ENCODE measurements around the gene MSX1. TPM values are rescaled to one million over a fixed set of nuclear protein-coding genes. Genes with fewer than 3 reads are reported as not detected.

Gene MSX1
- total RNA-seq, 1 experiment from 2014 or later, result 59.9 TPM

DNA sequence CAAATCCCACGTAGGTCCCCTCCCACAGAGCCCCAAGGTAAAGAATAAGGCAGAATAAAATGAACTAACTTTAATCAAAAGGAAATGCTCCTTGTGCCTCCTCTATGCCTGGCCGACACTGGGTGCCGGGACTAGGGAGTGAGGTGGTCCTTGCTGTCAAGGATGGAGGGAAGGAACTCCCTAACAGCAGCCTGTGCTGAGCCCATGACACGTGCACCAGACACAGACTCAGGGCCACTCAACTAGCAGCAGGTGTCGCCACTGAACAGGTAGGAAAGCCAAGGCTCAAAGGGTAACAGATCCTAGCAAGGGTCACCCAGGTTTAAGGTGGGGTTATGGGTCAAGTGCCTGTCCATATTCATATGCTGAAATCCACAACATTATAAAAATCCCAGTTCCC, 29.2 kb downstream of the MSX1 start:
- H3K9me3 ChIP-seq (ENCODE audit: control insufficient read depth in 1 of 2, insufficient read depth in 1 of 2, low read depth in 1 of 2, low read length in 2 of 2), result no peaks in the 10 kb centered on the region
- POLR2A ChIA-PET, result no interaction called here
- no peak overlapping the region for H3K9ac ChIP-seq (ENCODE audit: low read length)
- H3K36me3 ChIP-seq (ENCODE audit: control insufficient read depth in 1 of 2, insufficient read depth in 2 of 2, low read length in 2 of 2), result no peaks in the 10 kb centered on the region
- no peaks in the 10 kb centered on the region for H3K9me2 ChIP-seq (ENCODE audit: insufficient read depth)
- H3K4me1 ChIP-seq (ENCODE audit: control insufficient read depth in 1 of 2, insufficient read depth in 2 of 2, low read length in 2 of 2), result no peaks in the 10 kb centered on the region
- RAD21 ChIA-PET (ENCODE audit: low non-redundant PET in 1 of 2, low total read pairs in 2 of 2, uncharacterized antibody in 2 of 2, unreplicated experiment in 2 of 2), result no interaction called here
- H3K4me2 ChIP-seq (ENCODE audit: low read length), result no peak overlapping the region
- BruUV-seq (replicated peaks), result no TSS peak
- TF ChIP-seq RAD21 (IDR thresholded peaks at IDR 0.05; ENCODE audit: low read depth) (no peak), FOSL1 (IDR thresholded peaks at IDR 0.05; ENCODE audit: low read depth) (no peak), EGR1 (IDR thresholded peaks at IDR 0.05; ENCODE audit: low read depth) (no peak), SIN3A (IDR thresholded peaks at IDR 0.05; ENCODE audit: low read depth) (no peak)
- TF ChIP-seq, protein P1, sequence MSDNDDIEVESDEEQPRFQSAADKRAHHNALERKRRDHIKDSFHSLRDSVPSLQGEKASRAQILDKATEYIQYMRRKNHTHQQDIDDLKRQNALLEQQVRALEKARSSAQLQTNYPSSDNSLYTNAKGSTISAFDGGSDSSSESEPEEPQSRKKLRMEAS (IDR thresholded peaks at IDR 0.05), result no peak
- TF ChIP-seq, protein P2, sequence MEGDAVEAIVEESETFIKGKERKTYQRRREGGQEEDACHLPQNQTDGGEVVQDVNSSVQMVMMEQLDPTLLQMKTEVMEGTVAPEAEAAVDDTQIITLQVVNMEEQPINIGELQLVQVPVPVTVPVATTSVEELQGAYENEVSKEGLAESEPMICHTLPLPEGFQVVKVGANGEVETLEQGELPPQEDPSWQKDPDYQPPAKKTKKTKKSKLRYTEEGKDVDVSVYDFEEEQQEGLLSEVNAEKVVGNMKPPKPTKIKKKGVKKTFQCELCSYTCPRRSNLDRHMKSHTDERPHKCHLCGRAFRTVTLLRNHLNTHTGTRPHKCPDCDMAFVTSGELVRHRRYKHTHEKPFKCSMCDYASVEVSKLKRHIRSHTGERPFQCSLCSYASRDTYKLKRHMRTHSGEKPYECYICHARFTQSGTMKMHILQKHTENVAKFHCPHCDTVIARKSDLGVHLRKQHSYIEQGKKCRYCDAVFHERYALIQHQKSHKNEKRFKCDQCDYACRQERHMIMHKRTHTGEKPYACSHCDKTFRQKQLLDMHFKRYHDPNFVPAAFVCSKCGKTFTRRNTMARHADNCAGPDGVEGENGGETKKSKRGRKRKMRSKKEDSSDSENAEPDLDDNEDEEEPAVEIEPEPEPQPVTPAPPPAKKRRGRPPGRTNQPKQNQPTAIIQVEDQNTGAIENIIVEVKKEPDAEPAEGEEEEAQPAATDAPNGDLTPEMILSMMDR (IDR thresholded peaks at IDR 0.05 in 2 of 3, conservative IDR thresholded peaks at IDR 0.05 in 1 of 3; ENCODE audit: borderline replicate concordance in 1 of 3, insufficient read depth in 1 of 3, low read depth in 2 of 3, low read length in 2 of 3), result 0 out of 6 replicates have a peak, but pooled peaks of 1 of the 3 experiments have one; percentile 8
- CTCF ChIA-PET, result no interaction called here
- no peaks in the 10 kb centered on the region for H4K20me1 ChIP-seq (ENCODE audit: insufficient read depth)
- H3K27ac ChIP-seq (ENCODE audit: low read depth, low read length), result no peak overlapping the region
- H3K27me3 ChIP-seq (ENCODE audit: insufficient read depth, low read length), result peaks cover 5% of the 10 kb centered on the region; the same call in 1 of the 2 replicates
- H3K79me2 ChIP-seq (ENCODE audit: insufficient read depth, low read length), result no peaks in the 10 kb centered on the region
- DNase-seq (ENCODE audit: low read depth, low spot score) (no peak), ATAC-seq (peak; percentile 65; the same call in 1 of the 2 replicates)
- H3K4me3 ChIP-seq (replicated peaks in 1 of 2; ENCODE audit: low read depth in 1 of 2, low read length in 2 of 2), result no peak overlapping the region
- no peak overlapping the region for H2AFZ ChIP-seq (ENCODE audit: low read depth, low read length, poor library complexity, severe bottlenecking)
- intact Hi-C loops (cut with micrococcal nuclease), result no loop called here

DNA sequence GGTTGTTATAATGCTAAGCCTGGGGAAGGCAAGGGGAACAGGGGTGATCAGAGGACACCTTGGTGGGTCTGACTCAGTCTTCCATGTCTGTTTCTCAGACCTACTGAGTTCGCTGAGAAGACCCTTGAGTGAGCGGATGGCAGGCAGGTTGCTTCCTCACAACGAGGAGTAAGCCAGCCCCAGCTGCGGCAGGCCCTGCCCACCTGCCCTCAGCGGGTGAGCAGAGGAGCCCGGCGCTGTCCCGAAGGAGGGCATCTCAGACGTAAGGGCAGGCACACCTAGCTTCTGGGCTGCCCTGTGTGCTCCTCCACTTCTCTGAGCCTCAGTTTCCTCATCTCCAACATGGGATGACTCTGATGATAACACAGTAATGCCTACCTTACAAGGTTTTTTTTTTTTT, 30.3 kb downstream of the MSX1 start:
- POLR2A ChIA-PET, result no interaction called here
- Histone ChIP-seq H3K9me3 (ENCODE audit: control insufficient read depth in 1 of 2, insufficient read depth in 1 of 2, low read depth in 1 of 2, low read length in 2 of 2) (no peaks in the 10 kb centered on the region), H3K4me2 (ENCODE audit: low read length) (no peak overlapping the region), H3K36me3 (ENCODE audit: control insufficient read depth in 1 of 2, insufficient read depth in 2 of 2, low read length in 2 of 2) (no peaks in the 10 kb centered on the region), H2AFZ (ENCODE audit: low read depth, low read length, poor library complexity, severe bottlenecking) (no peak overlapping the region), H3K4me1 (ENCODE audit: control insufficient read depth in 1 of 2, insufficient read depth in 2 of 2, low read length in 2 of 2) (no peaks in the 10 kb centered on the region), H3K27ac (ENCODE audit: low read depth, low read length) (no peak overlapping the region), H3K9me2 (ENCODE audit: insufficient read depth) (no peaks in the 10 kb centered on the region), H3K79me2 (ENCODE audit: insufficient read depth, low read length) (no peaks in the 10 kb centered on the region), H3K27me3 (ENCODE audit: insufficient read depth, low read length) (peaks cover 5% of the 10 kb centered on the region; the same call in 1 of the 2 replicates), H3K9ac (ENCODE audit: low read length) (no peak overlapping the region), H3K4me3 (replicated peaks in 1 of 2; ENCODE audit: low read depth in 1 of 2, low read length in 2 of 2) (no peak overlapping the region), H4K20me1 (ENCODE audit: insufficient read depth) (no peaks in the 10 kb centered on the region)
- CTCF ChIA-PET, result no interaction called here
- no peak for ATAC-seq
- RAD21 ChIA-PET (ENCODE audit: low non-redundant PET in 1 of 2, low total read pairs in 2 of 2, uncharacterized antibody in 2 of 2, unreplicated experiment in 2 of 2), result no interaction called here
- DNase-seq (ENCODE audit: low read depth, low spot score), result no peak
- no TSS peak for BruUV-seq (replicated peaks)
- TF ChIP-seq ELF1 (IDR thresholded peaks at IDR 0.05; ENCODE audit: borderline replicate concordance, low read depth) (no peak), SIN3A (IDR thresholded peaks at IDR 0.05; ENCODE audit: low read depth) (no peak), EGR1 (IDR thresholded peaks at IDR 0.05; ENCODE audit: low read depth) (no peak), SRF (IDR thresholded peaks at IDR 0.05; ENCODE audit: low read depth) (no peak), POLR2A (IDR thresholded peaks at IDR 0.05; ENCODE audit: borderline replicate concordance, extremely low read depth, insufficient read depth, insufficient read length) (no peak), ZNF274 (IDR thresholded peaks at IDR 0.05; ENCODE audit: low read depth, low read length) (no peak), SP1 (IDR thresholded peaks at IDR 0.05; ENCODE audit: low read depth) (no peak)
- TF ChIP-seq, protein P1 (IDR thresholded peaks at IDR 0.05), result no peak
- intact Hi-C loops (cut with micrococcal nuclease), result no loop called here

Measured in HCT116 (cell line).